COR-L47 (cell line): ENCODE results near the gene PSME2.
"Not testable (repeated sequence)": the region's sequence is repeated elsewhere in the genome, so short reads cannot be mapped to it uniquely, and the experiment has no call there.

Source experiments
- DNase-seq: peaks from one replicate; lab custom pipeline; 2025; lab: John Stamatoyannopoulos, UW

PSME2 gene

DNA sequence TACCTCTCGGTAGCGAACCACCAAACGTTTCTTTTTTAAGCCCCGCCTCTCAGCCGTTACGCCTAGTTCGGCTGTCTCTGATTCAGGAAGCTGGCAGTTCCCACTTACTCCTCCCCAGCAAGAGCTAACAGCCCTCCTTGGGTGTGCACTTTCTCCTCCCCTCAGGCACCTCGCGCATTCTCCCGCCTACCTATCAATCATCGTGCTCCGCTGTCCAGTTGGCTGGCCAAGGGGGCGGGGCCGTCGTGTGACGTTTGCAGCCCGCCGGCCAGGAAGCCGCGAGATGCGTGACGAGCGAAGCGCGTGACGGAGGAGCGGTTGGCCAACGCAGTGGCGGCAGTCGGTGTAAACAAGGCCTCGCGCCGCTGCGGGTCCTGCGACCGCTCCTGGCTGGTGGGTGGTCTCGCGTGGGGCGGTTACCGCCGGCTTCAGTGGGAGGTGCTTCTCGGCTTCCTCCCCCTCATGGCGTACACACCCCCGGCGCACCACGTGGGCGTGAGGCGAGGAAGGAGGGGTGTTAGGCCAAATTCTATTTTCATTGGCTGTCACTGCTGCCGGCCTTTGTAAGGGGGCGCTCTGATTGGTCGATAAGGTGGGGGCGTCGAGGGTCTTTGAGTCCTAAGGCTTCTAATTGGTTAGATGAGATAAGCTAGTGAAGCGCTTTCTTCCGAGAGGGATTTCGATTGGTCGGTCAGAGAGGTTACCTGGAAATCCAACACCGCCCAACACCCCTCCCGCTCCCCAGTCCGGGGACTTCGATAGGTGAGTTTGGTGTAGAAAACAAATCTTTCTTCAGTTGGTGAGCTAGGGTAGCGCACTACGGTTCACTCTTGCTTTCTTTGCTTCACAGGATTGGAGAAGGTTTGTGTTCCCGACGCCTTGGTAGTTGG lies 31.6 kb downstream of the PSME2 start, which contains the start of the genes DCAF11 and NRL:
TSS of gene DCAF11 (plus strand) at position 246 of the 890 bp plus-strand sequence. CDS start 818 bp downstream, outside the sequence.
TSS of gene NRL (minus strand) at position 418 of the 890 bp plus-strand sequence. CDS start 32,101 bp downstream, outside the sequence.
- peak; percentile 99 for DNase-seq

DNA sequence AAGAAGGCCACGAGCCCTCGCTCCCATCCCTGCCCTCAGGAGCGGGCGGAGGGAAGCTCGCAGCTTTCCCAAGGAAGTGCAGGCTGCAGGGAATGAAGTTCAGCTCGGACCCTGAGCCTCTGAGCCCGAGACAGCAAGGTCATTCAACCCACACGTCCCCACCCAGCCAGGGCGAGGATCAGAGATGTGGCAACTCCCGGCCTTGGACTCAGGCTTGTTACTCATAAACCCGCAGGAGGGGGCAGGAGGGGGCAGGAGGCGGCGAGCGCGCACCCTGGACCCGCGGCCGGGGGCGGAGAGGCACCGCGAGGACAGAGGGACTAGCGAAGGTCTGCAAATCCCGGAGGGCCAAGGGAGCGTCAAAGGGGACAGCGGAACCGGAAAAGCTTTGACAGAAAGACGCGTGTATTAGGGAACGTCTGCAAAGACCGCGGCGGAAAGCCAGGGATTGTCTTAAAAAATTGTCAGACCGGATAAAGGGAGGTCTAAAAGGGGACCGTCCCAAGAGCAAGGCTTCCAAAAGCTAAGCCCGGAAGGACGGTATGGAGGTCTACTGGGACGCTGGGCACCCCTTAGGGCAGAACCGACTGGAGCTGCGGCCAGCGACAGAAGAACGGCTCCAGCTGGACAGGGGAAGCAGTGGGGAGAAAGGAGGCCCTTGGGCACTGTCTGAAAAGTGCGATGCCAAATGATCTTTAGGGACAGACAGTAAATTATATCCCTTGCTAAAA lies 32.4 kb downstream of the PSME2 start:
- peak; percentile 78 for DNase-seq

DNA sequence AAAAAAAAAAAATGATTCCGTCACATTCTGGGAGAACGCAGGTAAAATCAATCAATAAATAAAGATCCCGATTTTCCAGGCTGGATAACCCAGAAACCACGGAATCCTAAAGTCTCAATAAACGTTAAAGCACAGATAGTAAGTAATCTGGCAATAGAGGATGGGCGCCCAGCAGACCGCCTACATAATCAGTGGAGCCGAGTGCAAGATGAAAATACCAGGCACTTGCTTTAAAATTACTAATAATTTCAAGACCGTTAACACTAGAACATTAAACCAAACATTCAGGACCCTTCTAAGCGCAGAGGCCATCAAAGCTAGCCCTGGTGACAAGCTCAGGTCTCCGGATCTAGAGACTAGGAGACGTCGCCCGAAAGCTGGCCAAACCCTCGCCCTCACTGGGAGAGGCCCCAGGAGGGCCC lies 33.0 kb downstream of the PSME2 start:
- DNase-seq: no peak

DNA sequence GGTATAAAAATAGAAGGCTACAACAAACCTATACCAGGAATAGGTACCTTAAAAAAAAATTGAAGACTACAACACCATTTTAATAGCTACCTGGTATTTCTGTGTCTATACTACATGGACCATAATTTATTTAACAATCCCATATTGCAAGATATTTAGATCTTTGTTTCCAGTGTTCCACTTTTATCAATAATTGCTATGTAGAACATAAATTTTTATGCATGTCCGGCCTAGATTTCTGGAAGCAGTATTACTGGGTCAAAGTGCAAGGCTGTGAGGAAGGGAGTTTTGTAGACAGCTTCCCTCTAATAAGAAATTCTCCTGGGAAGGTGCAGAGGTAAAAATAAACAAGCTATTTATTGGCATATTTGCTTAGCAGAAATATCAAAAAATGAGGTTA lies 35.9 kb downstream of the PSME2 start:
- DNase-seq: no peak

DNA sequence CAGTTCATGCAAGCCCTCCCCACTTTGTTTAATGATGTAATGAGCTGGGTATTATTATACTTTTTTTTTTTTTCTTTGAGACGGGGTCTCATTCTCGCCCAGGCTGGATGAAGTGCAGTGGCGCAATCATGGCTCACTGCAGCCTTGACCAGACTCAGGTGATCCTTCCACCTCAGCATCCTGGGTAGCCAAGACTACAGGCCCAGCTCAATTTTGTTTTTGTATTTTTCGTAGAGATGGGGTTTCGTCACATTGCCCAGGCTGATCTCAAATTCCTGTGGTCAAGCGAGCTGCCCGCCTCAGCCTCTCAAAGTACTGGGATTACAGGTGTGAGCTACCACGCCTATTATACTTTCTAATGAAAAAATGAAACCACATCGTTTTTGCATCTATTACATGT lies 36.4 kb downstream of the PSME2 start:
- no peak for DNase-seq

DNA sequence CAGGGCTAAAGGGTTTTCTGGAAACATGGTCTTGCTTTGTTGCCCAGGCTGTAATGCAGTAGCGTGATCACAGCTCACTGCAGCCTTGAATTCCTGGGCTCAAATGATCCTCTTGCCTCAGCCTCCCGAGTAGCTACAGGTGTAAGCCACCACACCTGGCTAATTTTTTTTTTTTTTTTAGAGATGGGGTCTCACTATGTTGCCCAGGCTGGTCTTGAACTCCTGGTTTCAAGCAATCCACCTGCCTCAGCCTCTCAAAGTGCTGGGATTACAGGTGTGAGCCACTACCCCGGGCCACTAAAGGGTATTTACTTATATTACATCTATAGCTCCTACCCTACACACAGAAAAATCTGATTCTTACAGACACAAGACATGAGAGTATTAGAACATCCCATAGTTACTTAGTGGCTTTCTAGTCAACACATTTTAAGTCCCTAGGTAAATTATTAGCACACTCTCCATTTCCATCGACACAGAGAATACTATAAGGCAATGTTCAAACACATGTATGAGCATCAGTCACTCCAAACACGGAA lies 38.0 kb downstream of the PSME2 start:
- no peak for DNase-seq

DNA sequence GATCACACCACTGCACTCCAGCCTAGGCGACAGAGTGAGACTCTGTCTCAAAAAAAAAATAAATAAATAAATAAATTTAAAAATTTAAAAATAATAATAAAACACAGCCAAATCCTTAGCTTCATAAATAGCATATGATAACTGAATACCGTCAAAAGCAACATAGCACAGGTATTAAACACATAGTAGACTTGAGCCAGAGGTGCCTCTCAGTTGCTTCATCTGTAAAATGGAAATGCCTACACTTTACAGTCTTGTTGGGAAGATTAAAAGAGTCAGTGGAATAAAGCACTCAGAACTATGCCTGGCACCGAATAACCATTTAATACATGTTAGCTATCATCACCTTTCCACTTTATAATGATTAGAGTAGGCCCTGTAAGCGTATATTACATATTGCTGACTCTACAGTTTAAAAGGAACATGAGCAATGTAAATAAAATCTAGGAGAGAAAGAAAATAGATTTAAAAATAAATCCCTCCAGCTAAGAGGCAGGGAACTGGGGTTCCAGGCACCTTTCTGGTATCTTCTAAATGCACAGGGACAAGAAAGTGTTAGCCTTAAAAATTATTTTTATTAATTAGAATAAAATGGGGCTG lies 39.6 kb downstream of the PSME2 start:
- no peak for DNase-seq

DNA sequence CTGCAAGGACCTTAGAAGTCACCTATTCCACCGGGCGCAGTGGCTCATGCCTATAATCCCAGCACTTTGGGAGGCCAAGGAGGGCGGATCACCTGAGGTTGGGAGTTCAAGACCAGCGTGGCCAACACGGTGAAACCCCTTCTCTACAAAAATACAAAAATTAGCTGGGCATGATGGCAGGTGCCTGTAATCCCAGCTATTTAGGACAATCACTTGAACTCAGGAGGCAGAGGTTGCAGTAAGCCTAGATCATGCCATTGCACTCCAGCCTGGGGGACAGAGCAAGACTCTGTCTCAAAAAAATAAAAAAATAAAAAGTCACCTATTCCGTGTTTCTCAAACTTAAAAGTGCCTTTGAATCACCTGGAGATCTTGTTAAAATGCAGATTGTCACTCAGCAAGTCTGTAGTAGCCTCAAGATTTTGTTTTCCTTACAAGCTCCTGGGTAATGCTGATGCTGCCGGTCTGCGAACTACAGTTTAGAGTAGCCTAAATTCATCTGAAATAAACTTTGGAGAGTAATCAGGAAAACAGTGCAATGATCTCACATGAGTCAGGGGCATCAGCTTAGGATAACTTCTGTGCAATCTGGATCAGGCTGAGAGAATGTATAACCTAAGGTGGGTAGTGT lies 40.7 kb downstream of the PSME2 start:
- DNase-seq: not testable (repeated sequence)

DNA sequence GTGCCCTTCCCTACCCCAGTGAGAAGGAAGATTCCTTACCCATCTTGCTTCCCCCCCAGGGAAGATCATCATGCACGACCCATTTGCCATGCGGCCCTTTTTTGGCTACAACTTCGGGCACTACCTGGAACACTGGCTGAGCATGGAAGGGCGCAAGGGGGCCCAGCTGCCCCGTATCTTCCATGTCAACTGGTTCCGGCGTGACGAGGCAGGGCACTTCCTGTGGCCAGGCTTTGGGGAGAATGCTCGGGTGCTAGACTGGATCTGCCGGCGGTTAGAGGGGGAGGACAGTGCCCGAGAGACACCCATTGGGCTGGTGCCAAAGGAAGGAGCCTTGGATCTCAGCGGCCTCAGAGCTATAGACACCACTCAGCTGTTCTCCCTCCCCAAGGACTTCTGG lies 43.0 kb downstream of the PSME2 start:
- DNase-seq: no peak

DNA sequence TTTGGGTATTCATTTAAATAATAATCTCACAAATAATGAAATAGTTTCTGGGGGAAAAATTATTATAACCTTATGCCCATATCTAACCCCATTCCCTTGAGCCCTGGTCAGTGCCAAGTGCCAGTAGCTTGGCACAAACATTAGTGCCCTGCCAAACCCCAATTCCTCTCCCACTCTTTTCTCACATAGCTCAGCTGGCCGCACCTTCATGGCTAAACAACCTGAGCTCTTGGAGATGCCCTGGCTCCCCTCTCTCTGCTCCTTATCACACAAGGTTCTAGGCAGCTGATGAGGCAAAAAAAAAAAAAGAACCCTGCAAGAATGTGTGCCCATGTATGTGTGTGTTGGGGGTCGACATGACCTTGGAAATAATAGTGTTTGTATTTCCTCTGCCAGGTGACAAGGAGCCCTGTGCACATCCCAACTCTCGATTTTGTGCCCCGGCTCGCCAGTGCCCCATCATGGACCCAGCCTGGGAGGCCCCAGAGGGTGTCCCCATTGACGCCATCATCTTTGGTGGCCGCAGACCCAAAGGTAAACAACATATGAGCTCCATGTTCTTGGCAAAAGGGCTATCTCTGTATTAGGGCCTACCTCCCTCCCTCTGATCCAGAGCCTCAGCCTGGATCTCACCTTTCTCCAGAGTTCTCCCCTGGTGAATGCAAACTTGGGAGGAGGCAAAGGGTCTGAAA lies 43.9 kb downstream of the PSME2 start:
- no peak for DNase-seq

DNA sequence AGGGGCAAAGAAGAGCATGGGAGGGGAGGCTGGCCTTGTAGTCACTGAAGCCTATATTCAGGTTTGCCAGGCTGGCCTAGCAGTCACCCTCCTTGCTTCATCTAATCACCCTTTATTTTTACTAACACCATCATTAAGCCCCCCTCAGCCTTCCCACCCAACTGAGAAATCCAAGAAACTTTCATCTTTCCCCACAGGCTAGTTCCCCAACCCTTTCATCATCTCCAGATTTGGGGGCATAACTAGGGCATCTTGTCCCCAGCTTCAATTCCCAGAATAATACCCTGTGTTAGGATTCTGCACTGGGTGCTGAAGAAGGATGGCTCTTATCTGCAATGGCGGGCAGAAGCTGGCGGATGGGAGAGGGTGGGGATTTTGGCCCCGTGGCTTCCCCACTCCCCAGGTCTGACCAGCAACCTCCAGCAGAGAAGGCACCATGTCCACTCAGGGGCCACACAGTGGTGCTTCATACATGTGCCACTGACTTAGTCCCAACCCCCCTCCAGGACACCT lies 45.4 kb downstream of the PSME2 start:
- DNase-seq: no peak

DNA sequence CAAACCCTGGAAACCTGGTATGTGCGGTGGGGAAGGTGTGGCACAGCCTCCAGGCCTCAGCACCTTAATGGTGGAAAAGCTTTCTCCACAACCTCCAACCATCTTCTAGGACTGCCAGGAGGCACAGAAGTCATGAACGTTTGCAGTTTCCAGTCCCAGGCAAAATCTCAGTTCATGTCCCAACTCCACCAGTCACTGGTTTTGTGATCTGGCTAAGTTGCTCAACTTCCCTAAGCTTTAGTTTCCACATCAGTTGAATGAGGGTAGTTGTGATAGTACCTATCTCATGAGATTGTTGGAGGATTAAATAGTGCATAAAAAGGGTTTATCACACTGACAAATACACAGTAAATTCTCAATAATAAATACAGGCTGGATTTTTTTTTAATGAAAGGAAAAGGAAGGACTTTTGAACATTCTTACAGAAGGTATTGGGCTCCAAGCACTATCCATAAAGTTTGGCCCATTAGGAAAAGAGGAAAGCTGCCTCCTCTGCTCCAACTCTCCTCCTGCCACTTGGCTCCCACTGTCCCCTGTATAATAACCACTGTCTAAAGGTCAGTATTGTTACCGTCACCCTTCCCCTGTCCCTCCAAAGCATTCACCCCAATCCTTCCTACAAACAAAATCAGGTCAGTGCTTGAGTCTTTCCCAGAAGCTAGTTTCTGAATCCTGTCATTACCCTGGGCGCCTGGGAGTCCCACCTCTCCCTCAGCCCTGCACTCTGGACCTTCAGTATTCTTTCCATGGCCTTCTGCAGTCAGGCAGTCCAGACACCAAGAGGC lies 46.0 kb downstream of the PSME2 start:
- no peak for DNase-seq

DNA sequence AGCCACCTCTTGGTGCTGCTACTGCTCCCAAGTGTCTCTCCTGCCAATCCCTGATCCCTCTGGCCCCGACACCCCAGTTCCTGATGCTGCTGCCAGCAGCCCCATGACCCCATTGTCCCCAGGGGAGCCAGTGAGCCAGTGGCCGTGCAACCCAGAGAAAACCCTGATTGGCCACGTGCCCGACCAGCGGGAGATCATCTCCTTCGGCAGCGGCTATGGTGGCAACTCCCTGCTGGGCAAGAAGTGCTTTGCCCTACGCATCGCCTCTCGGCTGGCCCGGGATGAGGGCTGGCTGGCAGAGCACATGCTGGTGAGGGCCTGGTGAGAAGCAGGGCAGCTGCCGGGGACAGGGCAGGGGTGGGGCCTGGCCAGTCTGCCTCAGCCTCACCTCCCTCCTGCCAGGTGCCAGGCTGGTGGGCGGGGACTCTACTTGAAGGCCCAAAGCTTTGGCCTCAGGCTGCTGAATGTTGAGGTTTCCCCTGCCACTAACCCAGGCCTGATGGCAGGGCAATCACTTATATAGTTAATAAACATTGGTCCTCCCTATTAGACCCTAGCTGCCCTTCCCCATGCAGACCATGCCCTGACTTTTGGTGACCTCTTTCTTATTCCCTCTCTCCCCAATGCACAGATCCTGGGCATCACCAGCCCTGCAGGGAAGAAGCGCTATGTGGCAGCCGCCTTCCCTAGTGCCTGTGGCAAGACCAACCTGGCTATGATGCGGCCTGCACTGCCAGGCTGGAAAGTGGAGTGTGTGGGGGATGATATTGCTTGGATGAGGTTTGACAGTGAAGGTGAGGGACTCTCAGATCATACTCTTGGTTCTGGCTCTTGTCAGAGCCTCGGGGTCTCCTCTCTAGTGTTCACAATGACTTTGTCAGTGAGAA lies 47.2 kb downstream of the PSME2 start:
- peak; percentile 37 for DNase-seq

DNA sequence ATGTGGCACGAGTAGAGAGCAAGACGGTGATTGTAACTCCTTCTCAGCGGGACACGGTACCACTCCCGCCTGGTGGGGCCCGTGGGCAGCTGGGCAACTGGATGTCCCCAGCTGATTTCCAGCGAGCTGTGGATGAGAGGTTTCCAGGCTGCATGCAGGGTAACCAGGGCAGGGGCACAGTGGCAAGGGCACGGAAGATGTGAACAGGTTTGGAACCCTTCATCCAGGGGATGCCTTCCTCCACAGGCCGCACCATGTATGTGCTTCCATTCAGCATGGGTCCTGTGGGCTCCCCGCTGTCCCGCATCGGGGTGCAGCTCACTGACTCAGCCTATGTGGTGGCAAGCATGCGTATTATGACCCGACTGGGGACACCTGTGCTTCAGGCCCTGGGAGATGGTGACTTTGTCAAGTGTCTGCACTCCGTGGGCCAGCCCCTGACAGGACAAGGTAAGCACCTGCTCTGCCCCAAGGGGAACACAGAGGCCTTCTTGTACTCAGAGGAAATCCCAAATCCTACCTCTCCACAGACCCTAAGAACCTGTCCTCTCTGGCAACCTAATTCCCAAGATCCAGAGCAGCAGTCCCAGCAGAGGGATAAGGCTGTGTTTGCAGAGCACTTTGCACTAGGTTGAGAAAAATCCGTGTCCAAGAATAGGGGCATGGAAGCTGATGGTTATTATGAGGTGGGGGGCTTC lies 48.0 kb downstream of the PSME2 start:
- no peak for DNase-seq

DNA sequence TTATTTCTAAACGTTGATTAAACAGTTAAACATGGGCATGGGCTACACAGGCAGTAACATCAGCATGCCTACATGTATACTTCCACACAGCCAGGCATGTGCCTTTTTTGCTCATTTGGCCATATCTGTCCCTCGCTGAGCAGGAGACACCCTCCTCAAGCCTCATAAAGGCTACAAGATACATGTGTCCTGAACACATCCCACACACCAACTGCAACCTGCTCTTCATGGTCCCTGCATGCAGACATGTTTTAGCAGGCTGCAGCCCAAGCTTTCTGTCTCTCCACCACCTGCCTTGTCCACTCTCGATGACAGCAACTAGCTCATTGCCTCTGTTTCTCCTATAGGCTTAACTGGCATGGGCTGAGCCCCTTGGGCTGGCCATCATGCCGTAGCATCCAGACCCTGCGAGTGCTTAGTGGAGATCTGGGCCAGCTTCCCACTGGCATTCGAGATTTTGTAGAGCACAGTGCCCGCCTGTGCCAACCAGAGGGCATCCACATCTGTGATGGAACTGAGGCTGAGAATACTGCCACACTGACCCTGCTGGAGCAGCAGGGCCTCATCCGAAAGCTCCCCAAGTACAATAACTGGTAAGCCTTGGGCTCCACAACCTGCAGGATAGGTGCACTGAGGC lies 49.7 kb downstream of the PSME2 start:
- DNase-seq: no peak

DNA sequence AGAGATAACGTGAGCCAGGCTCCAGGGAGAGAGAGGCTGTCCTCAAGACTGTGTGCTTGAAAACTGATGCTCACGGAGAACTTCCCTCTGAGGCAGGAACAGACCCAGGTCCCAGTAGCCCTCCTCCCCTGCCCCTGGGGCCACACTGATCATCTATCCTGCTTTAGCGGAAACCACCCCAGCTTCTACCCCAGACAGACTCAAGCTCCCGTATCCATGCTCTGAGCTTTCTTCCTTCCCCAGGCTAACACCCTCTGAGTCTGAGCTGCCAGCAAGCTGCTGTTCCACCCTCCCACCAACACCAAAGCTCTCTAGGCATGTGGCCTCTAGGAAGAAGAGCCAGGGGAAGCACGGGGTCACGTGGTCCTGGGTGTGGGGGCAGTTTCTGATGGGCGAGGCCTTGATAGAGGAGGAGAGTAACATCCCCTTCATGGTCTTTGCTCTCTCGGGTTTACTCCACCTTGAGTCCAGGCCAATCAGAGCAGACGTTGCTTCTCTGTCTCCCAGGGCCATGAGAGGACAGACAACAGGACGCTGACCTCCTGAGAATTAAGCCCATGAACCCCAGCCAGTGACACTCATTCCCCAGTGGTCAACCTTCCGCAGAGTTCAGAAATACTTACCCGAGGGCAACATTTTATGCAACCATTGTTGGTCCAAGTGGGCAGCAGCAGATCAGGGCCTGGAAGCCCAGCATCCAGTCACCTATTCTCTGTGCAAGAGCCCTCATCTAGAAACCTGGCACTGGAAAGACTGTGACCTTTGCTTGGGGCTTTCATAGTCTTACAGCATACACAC lies 50.9 kb downstream of the PSME2 start:
- no peak for DNase-seq

DNA sequence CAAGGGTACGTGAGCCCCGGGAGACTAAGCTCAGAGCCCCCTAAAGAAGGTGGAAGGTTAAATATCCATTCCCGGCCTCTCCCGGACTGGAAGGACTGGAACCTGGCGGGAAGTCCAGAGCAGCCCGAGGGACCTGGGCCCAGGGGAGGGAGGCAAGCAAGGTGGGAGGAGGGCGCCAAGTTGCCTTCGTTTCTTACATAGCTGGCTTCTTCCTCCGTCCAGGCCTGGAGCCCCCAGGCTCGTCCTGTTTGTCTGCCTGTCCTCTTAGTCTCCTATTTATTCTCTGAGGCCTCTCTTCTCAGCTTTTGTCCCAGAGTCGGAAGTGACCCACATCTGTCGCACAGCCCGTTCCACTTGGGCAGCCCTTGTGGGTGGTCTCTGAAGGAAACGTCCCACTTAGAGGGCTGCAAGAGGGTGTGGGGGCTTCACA lies 51.6 kb downstream of the PSME2 start:
- no peak for DNase-seq
